ENCODE results near the gene CROCC. TPM values are rescaled to one million over a fixed set of nuclear protein-coding genes. Genes with fewer than 3 reads are reported as not detected.
"Not testable (repeated sequence)": the region's sequence is repeated elsewhere in the genome, so short reads cannot be mapped to it uniquely, and the experiment has no call there.

Gene CROCC
- total RNA-seq, 1 donor from 2014 or later, result 34.5 TPM

DNA sequence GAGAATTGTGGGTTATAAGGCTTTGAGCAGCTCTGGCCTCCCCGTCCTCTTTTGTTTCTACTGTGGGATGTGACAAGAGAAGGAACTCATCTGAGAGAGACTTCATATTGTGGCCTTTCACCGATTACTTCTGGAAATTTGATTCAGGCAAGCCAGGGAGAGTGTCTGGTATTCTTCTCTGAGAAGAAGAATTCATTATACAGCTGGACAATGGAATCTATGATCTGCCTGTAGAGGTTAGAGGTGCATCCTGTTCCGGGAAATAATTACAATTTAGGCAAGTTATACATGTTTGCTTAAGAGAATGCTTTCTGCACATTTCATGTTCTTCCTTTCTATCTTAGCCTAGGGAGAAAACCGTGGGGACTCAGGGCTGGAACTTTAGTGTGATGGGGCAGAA is 38.7 kb upstream of the CROCC start:
- no peak for DNase-seq (ENCODE audit: extremely low spot score, unreplicated experiment)
- Mint-ChIP-seq H3K27ac (ENCODE audit: unreplicated experiment) (peak overlapping the region; percentile 67), H3K4me3 (ENCODE audit: unreplicated experiment) (no peak overlapping the region), H3K36me3 (ENCODE audit: unreplicated experiment) (no peaks in the 10 kb centered on the region), H3K4me1 (ENCODE audit: unreplicated experiment) (peaks cover 11% of the 10 kb centered on the region), H3K9me3 (ENCODE audit: unreplicated experiment) (no peaks in the 10 kb centered on the region), H3K27me3 (ENCODE audit: unreplicated experiment) (peaks cover 58% of the 10 kb centered on the region)
- TF ChIP-seq, protein P1, sequence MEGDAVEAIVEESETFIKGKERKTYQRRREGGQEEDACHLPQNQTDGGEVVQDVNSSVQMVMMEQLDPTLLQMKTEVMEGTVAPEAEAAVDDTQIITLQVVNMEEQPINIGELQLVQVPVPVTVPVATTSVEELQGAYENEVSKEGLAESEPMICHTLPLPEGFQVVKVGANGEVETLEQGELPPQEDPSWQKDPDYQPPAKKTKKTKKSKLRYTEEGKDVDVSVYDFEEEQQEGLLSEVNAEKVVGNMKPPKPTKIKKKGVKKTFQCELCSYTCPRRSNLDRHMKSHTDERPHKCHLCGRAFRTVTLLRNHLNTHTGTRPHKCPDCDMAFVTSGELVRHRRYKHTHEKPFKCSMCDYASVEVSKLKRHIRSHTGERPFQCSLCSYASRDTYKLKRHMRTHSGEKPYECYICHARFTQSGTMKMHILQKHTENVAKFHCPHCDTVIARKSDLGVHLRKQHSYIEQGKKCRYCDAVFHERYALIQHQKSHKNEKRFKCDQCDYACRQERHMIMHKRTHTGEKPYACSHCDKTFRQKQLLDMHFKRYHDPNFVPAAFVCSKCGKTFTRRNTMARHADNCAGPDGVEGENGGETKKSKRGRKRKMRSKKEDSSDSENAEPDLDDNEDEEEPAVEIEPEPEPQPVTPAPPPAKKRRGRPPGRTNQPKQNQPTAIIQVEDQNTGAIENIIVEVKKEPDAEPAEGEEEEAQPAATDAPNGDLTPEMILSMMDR (IDR thresholded peaks at IDR 0.05), result no peak

DNA sequence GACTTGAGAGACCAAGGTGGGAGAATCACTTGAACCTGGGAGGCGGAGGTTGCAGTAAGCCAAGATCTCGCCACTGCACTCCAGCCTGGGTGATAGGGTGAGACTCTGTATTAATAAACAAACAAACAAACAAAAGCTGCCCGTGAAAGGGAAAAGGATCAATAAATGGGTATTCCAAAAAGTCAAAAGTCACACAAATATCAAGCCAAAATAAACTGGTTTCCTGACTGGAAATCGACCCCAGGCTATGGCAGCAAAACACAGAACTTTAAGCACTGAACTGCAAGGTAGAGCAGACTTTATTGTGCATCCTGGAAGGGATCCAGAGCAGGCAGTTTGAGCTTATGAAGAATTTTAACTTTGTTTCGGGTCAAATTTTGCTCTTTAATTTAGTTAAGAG is 37.2 kb upstream of the CROCC start:
- peaks cover 50% of the 10 kb centered on the region for H3K27me3 Mint-ChIP-seq (ENCODE audit: unreplicated experiment)
- H3K36me3 Mint-ChIP-seq (ENCODE audit: unreplicated experiment); H3K4me3 Mint-ChIP-seq (ENCODE audit: unreplicated experiment); H3K27ac Mint-ChIP-seq (ENCODE audit: unreplicated experiment); H3K9me3 Mint-ChIP-seq (ENCODE audit: unreplicated experiment); DNase-seq (ENCODE audit: extremely low spot score, unreplicated experiment): not testable (repeated sequence)
- peaks cover 12% of the 10 kb centered on the region for H3K4me1 Mint-ChIP-seq (ENCODE audit: unreplicated experiment)

DNA sequence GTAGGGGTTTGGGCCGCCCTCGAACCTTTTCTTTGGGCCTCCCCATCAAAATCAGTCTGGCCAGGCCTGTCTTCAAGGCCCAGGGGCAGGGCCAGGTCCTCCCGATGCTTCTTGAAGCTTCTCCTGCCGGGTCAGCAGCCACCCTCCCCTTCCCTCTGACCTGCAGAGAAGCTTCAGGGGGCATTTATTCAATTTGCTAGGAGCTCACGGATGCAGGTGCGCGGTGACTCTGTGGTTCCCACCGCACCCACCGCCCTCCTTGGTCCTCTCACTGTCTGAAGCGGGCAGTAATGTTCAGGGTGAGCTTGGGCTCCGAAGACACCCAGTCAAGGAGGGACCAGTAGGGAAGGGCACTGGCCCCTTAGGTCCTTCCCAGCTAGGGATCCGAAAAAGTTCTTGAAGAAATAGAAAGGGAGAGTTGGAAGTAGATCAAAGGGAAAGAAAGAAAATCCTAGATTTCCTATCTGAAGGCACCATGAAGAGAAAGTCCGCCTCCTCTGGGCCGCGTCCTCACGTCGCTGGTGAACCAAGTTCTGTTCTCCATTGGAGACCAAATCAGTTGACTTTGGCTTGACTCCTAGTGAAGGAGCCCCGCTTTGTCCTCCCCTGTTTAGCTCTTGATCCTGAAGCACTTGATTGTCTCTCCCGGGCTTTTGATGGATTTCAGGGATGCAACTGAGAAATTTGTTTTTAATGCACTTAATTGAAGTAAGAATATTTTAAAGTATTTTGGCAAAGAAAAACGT is 34.7 kb upstream of the CROCC start:
- Mint-ChIP-seq H3K27ac (ENCODE audit: unreplicated experiment) (no peak overlapping the region), H3K27me3 (ENCODE audit: unreplicated experiment) (peaks cover 50% of the 10 kb centered on the region), H3K9me3 (ENCODE audit: unreplicated experiment) (no peaks in the 10 kb centered on the region), H3K4me3 (ENCODE audit: unreplicated experiment) (no peak overlapping the region), H3K36me3 (ENCODE audit: unreplicated experiment) (no peaks in the 10 kb centered on the region), H3K4me1 (ENCODE audit: unreplicated experiment) (peaks cover 12% of the 10 kb centered on the region)
- TF ChIP-seq, protein P1 (IDR thresholded peaks at IDR 0.05), result no peak
- DNase-seq (ENCODE audit: extremely low spot score, unreplicated experiment), result no peak

DNA sequence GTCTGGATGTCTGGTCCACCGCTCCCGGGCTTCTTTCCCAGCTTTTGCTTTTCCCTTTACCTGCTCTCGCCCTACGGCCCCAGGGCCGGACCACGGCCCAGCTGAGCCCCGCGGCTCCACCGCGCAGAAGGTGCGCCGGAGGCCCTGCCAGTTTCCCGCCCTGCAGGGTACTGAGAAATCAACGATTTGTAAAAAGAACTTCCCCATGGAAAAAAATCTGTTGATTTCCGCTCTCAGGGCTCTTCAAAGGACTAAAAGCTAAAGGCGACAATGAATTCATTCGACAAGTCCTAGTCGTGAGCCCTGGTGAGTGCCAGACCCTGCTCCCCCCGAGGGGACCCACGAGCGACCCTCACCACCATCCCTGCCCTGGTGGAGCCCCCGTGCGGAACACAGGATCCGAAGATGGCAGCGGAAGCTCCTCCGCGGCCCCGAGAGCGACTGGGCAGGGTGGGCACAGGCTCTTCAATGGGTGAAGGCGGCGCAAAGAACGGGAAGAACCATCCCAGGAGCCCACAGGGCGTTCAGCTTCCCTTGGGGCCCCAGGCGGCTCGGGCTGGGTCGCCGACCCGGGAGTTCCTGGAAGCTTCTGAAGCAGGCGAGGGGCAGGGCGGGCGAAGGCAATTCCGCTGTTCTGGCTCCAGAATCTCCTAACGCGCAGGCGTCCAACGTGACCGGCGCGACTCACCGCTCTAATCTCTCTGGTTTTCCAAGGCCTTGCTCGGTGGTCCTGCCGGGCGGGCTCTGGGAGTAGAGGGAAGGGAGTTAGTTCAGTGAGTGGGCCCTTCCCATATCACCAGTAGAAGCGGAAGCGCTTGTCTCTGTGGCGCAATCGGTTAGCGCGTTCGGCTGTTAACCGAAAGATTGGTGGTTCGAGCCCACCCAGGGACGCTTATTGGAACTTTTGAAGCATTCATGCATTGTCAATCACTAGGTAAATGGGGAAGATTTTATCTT is 32.6 kb upstream of the CROCC start:
- no peak for DNase-seq (ENCODE audit: extremely low spot score, unreplicated experiment)
- Mint-ChIP-seq H3K4me3 (ENCODE audit: unreplicated experiment) (peak overlapping the region; percentile 29), H3K27ac (ENCODE audit: unreplicated experiment) (no peak overlapping the region), H3K4me1 (ENCODE audit: unreplicated experiment) (peaks cover 1% of the 10 kb centered on the region), H3K27me3 (ENCODE audit: unreplicated experiment) (peaks cover 36% of the 10 kb centered on the region), H3K9me3 (ENCODE audit: unreplicated experiment) (no peaks in the 10 kb centered on the region), H3K36me3 (ENCODE audit: unreplicated experiment) (no peaks in the 10 kb centered on the region)
- TF ChIP-seq, protein P1 (IDR thresholded peaks at IDR 0.05), result no peak

DNA sequence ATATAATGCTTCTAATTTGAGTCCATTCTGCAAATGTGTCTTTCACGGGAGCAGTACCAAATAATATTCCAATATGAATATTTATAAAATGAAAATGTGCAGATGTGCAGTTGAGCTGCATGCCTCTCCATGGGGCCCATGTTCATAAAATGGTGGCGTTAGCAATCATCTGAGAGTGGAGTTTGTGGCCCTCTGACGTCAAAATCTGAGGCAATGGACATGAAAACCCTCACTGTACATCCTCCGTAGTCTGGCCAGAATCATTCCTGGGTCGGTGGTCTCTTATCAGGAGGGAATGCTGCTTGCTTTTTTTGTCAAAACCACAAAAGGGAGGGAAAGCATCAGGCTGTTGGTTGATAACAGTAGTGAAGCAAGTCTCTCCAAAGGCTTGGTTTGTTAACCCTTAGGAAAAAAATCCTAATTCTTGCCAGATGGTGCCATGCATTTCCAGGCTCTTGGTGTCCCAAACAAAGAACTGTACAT is 31.2 kb upstream of the CROCC start:
- H3K36me3 Mint-ChIP-seq (ENCODE audit: unreplicated experiment); H3K27ac Mint-ChIP-seq (ENCODE audit: unreplicated experiment); H3K4me3 Mint-ChIP-seq (ENCODE audit: unreplicated experiment); H3K9me3 Mint-ChIP-seq (ENCODE audit: unreplicated experiment); DNase-seq (ENCODE audit: extremely low spot score, unreplicated experiment); H3K4me1 Mint-ChIP-seq (ENCODE audit: unreplicated experiment): not testable (repeated sequence)
- H3K27me3 Mint-ChIP-seq (ENCODE audit: unreplicated experiment), result peaks cover 31% of the 10 kb centered on the region

DNA sequence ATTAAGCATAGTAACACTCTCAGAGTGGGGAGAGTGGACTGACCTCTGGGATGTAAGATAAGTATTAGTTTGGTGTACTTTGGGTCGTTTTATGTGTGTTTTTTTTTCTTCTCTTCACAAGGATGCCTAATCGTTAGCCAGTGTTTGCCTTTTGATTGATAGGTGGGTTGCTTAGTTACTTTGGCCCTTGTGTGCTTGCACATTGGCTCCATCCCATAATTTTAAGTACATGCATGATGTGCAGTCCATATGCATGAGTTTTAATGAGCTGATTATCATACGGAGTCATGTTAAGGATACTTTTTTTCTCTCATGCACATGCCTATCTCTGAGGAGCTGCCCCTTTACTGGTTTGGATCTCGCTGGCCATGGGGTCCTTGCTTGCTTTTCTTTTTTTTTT is 30.7 kb upstream of the CROCC start:
- not testable (repeated sequence) for DNase-seq (ENCODE audit: extremely low spot score, unreplicated experiment); H3K9me3 Mint-ChIP-seq (ENCODE audit: unreplicated experiment); H3K4me1 Mint-ChIP-seq (ENCODE audit: unreplicated experiment); H3K27ac Mint-ChIP-seq (ENCODE audit: unreplicated experiment); H3K4me3 Mint-ChIP-seq (ENCODE audit: unreplicated experiment); H3K36me3 Mint-ChIP-seq (ENCODE audit: unreplicated experiment)
- H3K27me3 Mint-ChIP-seq (ENCODE audit: unreplicated experiment), result peaks cover 27% of the 10 kb centered on the region

DNA sequence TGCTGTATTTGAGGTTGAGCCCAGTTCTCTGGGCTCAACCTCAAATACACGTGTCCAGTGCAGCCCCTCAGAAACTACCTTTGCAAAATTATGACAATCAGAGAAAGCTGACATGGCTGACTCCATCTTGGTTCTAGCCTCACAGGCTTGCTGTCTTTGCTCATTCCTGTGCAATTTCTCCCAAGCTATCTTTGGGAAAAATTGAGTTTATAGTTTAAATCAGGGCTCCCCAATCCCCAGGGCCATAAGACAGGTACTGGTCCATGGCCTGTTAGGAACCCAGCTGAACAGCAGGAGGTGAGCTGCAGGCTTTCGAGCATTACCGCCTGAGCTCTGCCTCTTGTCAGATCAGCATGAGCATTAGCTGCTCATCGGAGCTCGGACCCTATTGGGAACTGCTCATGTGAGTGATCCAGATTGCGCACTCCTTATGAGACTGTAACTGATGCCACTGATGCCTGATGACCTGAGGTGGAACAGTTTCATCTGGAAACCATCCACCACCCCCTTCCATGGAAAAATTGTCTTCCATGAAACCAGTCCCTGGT is 28.7 kb upstream of the CROCC start:
- Mint-ChIP-seq H3K27me3 (ENCODE audit: unreplicated experiment) (peaks cover 16% of the 10 kb centered on the region), H3K4me1 (ENCODE audit: unreplicated experiment) (peaks cover 18% of the 10 kb centered on the region)
- not testable (repeated sequence) for H3K36me3 Mint-ChIP-seq (ENCODE audit: unreplicated experiment); H3K27ac Mint-ChIP-seq (ENCODE audit: unreplicated experiment); DNase-seq (ENCODE audit: extremely low spot score, unreplicated experiment); H3K9me3 Mint-ChIP-seq (ENCODE audit: unreplicated experiment); H3K4me3 Mint-ChIP-seq (ENCODE audit: unreplicated experiment)

DNA sequence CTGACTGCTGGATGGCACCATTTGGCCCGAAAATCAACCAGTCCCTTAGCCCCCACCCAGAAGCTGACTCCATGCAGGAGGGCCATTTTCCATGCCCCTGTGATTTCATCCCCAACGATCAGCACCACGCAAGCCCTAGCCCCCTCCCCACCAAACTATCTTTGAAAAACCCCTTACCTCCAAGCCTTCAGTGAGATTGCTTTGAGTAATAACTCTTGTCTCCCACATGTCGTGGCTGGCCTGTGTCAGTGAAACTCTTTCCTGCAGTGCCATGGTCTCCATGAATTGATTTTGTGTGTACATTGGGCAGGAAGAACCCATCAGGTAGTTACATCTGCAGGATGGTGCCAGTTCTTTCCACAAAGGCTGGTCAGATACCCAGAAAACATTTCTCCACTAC is 27.9 kb upstream of the CROCC start:
- H3K4me3 Mint-ChIP-seq (ENCODE audit: unreplicated experiment); DNase-seq (ENCODE audit: extremely low spot score, unreplicated experiment); H3K36me3 Mint-ChIP-seq (ENCODE audit: unreplicated experiment); H3K9me3 Mint-ChIP-seq (ENCODE audit: unreplicated experiment); H3K27ac Mint-ChIP-seq (ENCODE audit: unreplicated experiment): not testable (repeated sequence)
- peaks cover 19% of the 10 kb centered on the region for H3K4me1 Mint-ChIP-seq (ENCODE audit: unreplicated experiment)
- H3K27me3 Mint-ChIP-seq (ENCODE audit: unreplicated experiment), result peaks cover 16% of the 10 kb centered on the region

DNA sequence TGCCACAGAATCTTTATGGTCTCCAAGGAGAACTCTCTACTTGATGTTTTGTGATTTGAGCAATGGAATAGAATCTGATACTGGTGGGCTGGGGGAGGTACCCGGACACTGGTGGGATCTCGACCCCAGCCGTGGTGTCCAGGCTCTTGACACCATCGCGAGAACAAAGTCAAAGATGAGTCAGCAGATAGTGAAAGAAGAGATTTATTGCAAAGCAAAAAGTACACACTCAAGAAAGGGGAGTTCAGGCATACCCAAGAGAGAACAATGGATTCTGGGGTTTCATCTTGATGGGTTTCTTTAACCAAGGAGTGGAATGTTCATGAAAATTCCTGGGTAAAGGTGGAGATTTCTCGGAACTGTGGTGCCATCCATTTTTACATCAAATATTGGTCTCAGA is 27.4 kb upstream of the CROCC start:
- Mint-ChIP-seq H3K4me1 (ENCODE audit: unreplicated experiment) (peaks cover 19% of the 10 kb centered on the region), H3K27me3 (ENCODE audit: unreplicated experiment) (peaks cover 16% of the 10 kb centered on the region), H3K4me3 (ENCODE audit: unreplicated experiment) (peak overlapping the region; percentile 15)
- not testable (repeated sequence) for DNase-seq (ENCODE audit: extremely low spot score, unreplicated experiment); H3K9me3 Mint-ChIP-seq (ENCODE audit: unreplicated experiment); H3K27ac Mint-ChIP-seq (ENCODE audit: unreplicated experiment); H3K36me3 Mint-ChIP-seq (ENCODE audit: unreplicated experiment)
